Left renal pelvis (tissue), 4 donors: ENCODE results near the gene PPM1K. TPM values are rescaled to one million over a fixed set of nuclear protein-coding genes. Genes with fewer than 3 reads are reported as not detected.
"Not testable (repeated sequence)": the region's sequence is repeated elsewhere in the genome, so short reads cannot be mapped to it uniquely, and the experiment has no call there.

Source experiments
- DNase-seq, 4 donors: peaks; one replicate each; pipeline ENCODE4 v3.0.0-alpha.2; 2013; ENCODE audit warnings: low read depth in 4 of 4, low spot score in 3 of 4
- polyA plus RNA-seq, 4 donors: library from polyadenylated mRNA; unstranded; fragments of 120-200 nt; gene quantifications; one replicate each; pipeline ENCODE4 v1.2.1, GENCODE V29; 2013; ENCODE audit not compliant: insufficient read length in 4 of 4

The PPM1K gene
- 10 to 100 TPM; 14.6 to 20.5 (median 17.7) TPM for polyA plus RNA-seq

GRCh38 chr4:88284439-88285234 lies at the start of gene PPM1K:
Gene PPM1K (minus strand): TSS chr4:88284561. CDS start chr4:88278583, 5,978 bp downstream.
- DNase-seq: peak; percentile 95 to 97 (median 96)

GRCh38 chr4:88333741-88334405 lies 49.5 kb upstream of the PPM1K start:
- no peak for DNase-seq

- DNase-seq: no peak
Observed at GRCh38 chr4:88327665-88328064, 43.3 kb upstream of the PPM1K start.

DNA sequence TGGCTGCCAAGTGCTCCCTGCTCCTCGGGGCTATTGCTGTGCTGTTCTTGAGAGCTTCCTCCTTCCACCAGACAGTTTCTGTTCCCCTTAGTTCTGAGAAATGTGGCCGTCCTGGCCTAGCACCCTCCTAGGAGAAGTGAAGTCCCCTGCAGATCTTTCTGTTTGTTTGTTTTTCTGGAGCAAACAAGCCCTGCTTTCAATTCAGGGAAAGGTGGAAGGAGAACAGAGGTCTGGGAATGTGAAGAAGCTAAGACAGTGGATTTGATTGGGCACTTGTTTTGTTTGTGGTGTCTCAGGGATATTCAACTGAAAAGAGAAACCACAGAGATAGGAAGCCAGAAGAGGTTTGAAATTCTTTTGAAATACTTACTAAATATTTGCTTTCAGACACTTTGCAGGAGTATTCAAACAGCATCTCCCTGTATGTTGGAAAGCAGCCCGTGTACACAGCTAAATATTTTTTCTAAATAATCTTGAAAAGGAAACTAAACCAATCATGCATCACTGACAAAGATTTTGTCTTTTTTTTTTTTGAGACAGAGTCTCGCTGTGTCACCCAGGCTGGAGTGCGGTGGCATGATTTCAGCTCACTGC lies 36.5 kb upstream of the PPM1K start:
- DNase-seq: no peak

DNA sequence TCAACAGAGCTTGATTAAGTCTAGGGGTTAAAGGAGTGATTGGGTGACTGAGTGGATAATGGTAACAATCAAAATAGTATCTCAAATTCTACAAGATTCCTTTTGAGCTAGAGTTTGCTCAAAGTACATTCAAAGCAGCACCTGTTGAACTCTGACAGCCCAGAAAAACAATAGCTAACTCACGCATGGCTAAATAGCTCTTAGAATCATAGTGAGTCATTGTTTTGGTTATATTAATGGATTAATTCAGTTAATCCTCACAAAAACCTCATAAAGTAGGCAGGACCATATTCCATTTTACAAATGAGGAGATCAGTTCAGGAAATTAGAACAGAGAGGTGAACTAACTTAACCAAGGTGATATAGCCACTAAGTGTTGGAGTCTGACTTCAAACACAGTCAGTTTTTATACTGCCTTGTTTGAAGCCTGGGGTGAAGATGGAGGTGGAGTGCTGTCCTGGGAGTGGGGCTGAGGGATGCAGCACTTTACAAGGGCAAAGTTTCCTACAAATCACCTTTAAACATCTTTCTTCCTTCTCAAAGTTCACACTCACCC lies 35.9 kb upstream of the PPM1K start:
- no peak for DNase-seq

GRCh38 chr4:88318751-88319350 lies 34.5 kb upstream of the PPM1K start:
- no peak for DNase-seq

DNA sequence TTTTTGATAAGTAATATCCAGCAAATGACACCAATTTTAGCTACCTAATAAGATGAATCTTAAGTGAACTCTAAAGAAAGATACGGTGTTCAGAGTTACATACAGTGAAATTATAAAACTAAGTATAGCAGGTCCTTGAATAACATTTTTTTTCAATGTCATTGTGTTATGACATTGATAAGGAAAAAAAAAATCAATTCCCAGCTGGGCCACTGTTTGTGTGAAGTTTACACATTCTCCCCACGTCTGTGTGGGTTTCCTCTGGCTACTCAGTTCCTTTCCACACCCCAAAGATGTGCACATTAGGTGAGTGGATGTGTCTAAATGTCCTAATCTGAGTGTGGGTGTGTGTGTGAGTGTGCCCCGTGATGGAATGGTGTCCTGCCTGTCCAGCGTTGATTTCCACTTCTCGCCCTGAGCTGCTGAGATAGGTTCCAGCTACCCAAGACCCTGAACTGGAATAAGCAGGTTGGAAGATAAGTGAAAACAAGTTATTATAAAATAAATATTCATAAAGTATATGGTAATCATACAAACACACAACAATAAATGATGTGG lies 31.2 kb upstream of the PPM1K start:
- no peak for DNase-seq

DNA sequence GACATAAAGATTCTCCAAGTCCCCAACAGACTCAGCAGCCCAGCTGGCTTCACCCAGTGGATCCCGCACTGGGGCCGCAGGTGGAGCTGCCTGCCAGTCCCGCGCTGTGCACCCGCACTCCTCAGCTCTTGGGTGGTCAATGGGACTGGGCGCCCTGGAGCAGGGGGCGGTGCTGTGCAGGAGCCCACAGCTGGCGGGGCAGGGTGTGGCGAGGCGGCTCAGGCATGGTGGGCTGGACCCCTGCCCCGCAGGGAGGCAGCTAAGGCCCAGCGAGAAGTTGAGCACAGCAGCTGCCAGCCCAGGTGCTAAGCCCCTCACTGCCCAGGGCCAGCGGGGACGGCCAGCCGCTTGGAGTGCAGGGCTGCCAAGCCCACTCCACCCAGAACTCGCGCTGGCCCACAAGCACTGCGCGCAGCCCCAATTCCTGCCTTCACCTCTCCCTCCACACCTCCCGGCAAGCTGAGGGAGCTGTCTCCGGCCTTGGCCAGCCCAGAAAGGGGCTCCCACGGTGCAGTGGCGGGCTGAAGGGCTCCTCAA lies 28.8 kb upstream of the PPM1K start:
- not testable (repeated sequence) for DNase-seq

GRCh38 chr4:88308587-88308986 lies 24.2 kb upstream of the PPM1K start:
- DNase-seq: no peak

- DNase-seq: no peak
Observed at GRCh38 chr4:88297725-88298454, 13.5 kb upstream of the PPM1K start.

DNA sequence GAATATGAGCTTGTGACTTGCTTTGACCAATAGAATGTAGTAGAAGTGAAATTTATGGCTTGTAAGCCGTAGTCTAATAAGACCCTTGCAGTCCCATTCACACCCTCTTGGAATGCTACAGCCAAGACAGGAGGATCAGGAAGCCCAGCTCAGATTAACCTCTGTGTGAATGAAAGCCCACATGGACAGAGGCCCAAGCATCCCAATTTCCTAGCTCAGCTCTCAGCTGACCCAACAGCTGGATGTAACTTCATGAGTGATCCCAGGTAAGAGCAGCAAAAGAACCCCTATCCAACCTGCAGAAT lies 12.8 kb upstream of the PPM1K start:
- no peak for DNase-seq

DNA sequence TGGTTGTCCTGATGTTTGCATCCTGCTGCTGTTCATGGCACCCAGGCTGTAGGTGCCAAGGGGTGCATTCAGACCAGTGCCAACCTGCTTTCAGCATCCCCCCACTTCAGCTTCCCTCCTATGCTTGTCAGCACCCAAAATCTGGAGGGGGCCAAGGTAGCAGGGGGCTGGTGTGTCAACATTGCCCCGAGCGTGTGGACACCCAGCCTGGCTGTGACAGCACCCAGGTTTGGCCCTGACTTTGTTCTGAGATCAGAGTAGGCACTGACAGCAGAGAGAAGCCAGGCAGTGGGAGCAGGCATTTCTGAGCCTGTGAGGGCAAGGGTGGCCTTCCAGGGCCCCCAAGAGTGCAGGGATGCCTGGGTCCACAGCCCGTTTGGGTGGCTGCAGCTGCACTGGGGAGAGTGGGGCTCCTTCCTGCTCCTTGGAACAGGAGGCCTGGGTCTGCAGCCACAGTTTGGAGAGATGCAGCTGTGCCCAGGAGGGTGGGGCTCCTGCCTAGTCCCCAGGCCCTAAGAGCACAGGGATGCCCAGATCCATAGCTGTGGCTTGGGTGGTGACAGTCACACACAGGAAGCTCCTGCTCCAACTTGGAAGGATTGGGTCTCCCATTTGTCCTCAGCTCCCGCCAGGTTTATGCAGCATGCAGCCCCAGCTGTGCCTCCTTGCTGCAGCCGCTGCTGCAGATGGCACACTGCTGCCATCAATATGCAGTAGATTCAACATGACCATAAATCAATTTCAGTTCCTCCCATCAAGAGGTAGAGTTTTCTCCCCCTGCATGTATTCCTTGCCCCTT lies 12.3 kb upstream of the PPM1K start:
- no peak for DNase-seq

- DNase-seq: no peak
Observed at GRCh38 chr4:88295656-88296055, 11.3 kb upstream of the PPM1K start.

DNA sequence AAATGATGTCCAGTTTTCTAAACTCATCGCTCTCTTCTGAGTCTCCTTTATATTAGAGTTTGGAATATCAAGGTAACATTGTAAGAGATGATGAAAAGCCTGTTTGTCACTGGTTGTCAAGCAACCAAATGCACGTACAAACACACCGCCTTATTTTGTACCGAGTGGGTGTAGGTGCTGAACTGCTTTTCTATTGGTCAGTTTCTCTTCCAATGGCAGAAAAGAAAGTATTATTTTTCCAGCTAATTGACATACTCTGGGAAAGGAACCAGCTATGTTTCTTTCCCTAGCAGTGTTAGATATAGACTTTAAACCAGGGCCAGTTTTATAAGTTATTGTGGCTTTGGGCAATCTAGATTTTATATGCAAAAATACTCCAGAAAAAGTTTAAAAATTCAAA lies 6.6 kb upstream of the PPM1K start:
- DNase-seq: peak in 2 of 4 donors; percentile 16 to 33

DNA sequence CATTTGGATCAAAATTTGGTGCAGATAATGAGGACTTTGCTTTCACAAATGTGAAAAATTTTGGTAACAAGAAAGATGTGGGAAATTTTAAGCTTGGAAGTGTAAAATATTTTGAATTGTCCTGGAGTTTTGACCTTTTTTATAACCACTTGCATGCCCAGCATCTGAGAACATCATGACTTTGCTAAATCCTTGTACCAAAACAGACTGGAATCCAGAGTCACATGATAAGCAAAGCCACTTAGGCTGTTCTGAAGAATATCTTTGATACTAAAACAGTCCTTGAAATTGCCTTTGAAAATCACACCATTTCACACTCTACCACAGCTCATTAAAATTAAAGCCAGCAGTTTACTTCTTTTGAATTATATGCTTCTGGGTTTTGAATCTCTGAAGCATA lies 2.5 kb upstream of the PPM1K start:
- DNase-seq: no peak

DNA sequence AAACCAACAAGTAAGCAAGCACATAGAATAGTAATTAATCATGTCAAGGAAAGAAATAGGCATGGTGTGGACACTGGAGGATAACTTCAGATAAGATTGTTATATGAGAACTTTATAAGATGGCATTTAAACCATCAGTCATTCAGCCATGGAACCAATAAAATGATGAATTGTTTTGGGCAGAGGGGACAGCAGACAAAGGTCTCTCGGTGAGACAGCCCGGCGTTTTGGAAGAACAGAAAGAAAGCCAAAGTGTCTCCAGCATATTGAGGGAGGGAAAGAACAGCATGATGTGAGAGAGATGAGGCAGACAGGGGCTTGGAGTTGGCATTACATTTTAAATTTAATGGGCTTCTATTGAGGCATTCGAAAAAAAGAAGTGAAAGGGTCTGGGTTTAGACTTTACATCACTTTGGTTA lies 883 bp upstream of the PPM1K start:
- no peak for DNase-seq

GRCh38 chr4:88283661-88284438 lies 511 bp downstream of the PPM1K start:
- peak in 3 of 4 donors; percentile 37 to 56 (median 39) for DNase-seq

- no peak for DNase-seq
Observed at GRCh38 chr4:88280228-88280795, 4.0 kb downstream of the PPM1K start.
